MCF 10A (cell line): ENCODE data around the gene OR7C1. TPM values are rescaled to one million over a fixed set of nuclear protein-coding genes. Genes with fewer than 3 reads are reported as not detected.

Source experiments
- BruUV-seq: library from RNA; stranded (reverse); fragments of 400-500 nt; replicated peaks from 2 replicates; lab custom pipeline; 2021; lab: Mats Ljungman, UMichigan
- CTCF ChIA-PET: fragments of 300-600 bp; sonication (Branson Sonifier 250); formaldehyde crosslinking; extraction: SDS; loops from one replicate; lab custom pipeline; 2021; ENCODE audit warnings: antibody characterized with exemption, inconsistent platforms; lab: Yijun Ruan, JAX
- POLR2A ChIA-PET: fragments of 300-600, 350-650 bp; sonication (Branson Sonifier 250); formaldehyde crosslinking; extraction: SDS; loops from one replicate; lab custom pipeline; 2020; ENCODE audit warnings: antibody characterized with exemption, inconsistent platforms; lab: Yijun Ruan, JAX
- DNase-seq: peaks from one replicate; pipeline ENCODE4 v3.0.0-alpha.2; 2018; ENCODE audit not compliant: unreplicated experiment
- H3K27ac Mint-ChIP-seq: one replicate; pipeline ENCODE4 v1.8.0; 2022; ENCODE audit warnings: mild to moderate bottlenecking, low read depth, mixed read lengths; ENCODE audit not compliant: unreplicated experiment
- H3K27me3 Mint-ChIP-seq: one replicate; pipeline ENCODE4 v1.8.0; 2022; ENCODE audit warnings: mixed read lengths; ENCODE audit not compliant: insufficient read depth, unreplicated experiment
- H3K36me3 Mint-ChIP-seq: one replicate; pipeline ENCODE4 v1.8.0; 2022; ENCODE audit warnings: mild to moderate bottlenecking, moderate library complexity, mixed read lengths; ENCODE audit not compliant: insufficient read depth, unreplicated experiment
- H3K4me1 Mint-ChIP-seq: one replicate; pipeline ENCODE4 v1.8.0; 2022; ENCODE audit warnings: mixed read lengths; ENCODE audit not compliant: insufficient read depth, unreplicated experiment
- H3K4me3 Mint-ChIP-seq: one replicate; pipeline ENCODE4 v1.8.0; 2022; ENCODE audit warnings: mild to moderate bottlenecking, moderate library complexity, mixed read lengths; ENCODE audit not compliant: unreplicated experiment
- H3K9me3 Mint-ChIP-seq: one replicate; pipeline ENCODE4 v1.8.0; 2022; ENCODE audit warnings: mixed read lengths; ENCODE audit not compliant: unreplicated experiment
- CTCF ChIP-seq: fragments of 200-600 bp; IDR thresholded peaks from one replicate; pipeline ENCODE4 v1.8.0; 2022; ENCODE audit warnings: antibody characterized with exemption, mild to moderate bottlenecking; ENCODE audit not compliant: unreplicated experiment
- intact Hi-C: fragments of 100-400 bp; cut with micrococcal nuclease; formaldehyde crosslinking; loops from 2 replicates; pipeline ENCODE4 v1.14.1; 2022
- total RNA-seq: library from RNA; stranded (reverse); gene quantifications from 2 replicates; pipeline ENCODE4 v1.2.3, GENCODE V29; 2022

The OR7C1 gene
- total RNA-seq, 1 experiment from 2014 or later = not detected

- no peaks in the 10 kb centered on the region for H3K27me3 Mint-ChIP-seq
- intact Hi-C loops = no loop called here
- BruUV-seq = no TSS peak
- no peak for DNase-seq
- TF ChIP-seq CTCF = no peak
- H3K27ac Mint-ChIP-seq = no peak overlapping the region
- no peaks in the 10 kb centered on the region for H3K4me1 Mint-ChIP-seq
- ChIA-PET CTCF (no interaction called here), POLR2A (no interaction called here)
- H3K9me3 Mint-ChIP-seq = no peaks in the 10 kb centered on the region
- peaks cover 29% of the 10 kb centered on the region for H3K36me3 Mint-ChIP-seq
- H3K4me3 Mint-ChIP-seq = no peak overlapping the region
These were observed 86.4 kb downstream of the OR7C1 start for GRCh38 chr19:14748601-14749000.

Other genes with a start within 250 kb of the OR7C1 start
- gene ADGRE3, start 160.3 kb downstream of the OR7C1 start, total RNA-seq = not detected in 2 replicates
- gene ZNF333, start 145.1 kb downstream of the OR7C1 start, total RNA-seq = 15.4 and 17.5 TPM in 2 replicates
- 6.9 and 8.0 TPM in 2 replicates for gene ADGRE2, start 56.6 kb downstream of the OR7C1 start, total RNA-seq
- not detected in 2 replicates for gene OR7A5, start within 50 bp of the OR7C1 start, total RNA-seq
- not detected in 2 replicates for gene OR7A10, start 13.7 kb upstream of the OR7C1 start, total RNA-seq
- not detected in 2 replicates for gene OR7A17, start 50.9 kb upstream of the OR7C1 start, total RNA-seq
- not detected in 2 replicates for gene OR7C2, start 106.3 kb upstream of the OR7C1 start, total RNA-seq
- not detected in 2 replicates for gene SLC1A6, start 144.7 kb upstream of the OR7C1 start, total RNA-seq
- not detected in 2 replicates for gene CASP14, start 214.3 kb upstream of the OR7C1 start, total RNA-seq
- not detected in 2 replicates for gene OR1I1, start 247.0 kb upstream of the OR7C1 start, total RNA-seq